CD1c-positive myeloid dendritic cell (primary cell): ENCODE results near the gene NAALADL1.

ENCODE experiments used
- DNase-seq: peaks from one replicate; pipeline ENCODE4 v3.0.0-alpha.2; 2016; ENCODE audit errors: extremely low spot score

NAALADL1 gene

GRCh38 chr11:65083134-65083833 lies 24.9 kb upstream of the NAALADL1 start:
- DNase-seq = no peak

GRCh38 chr11:65078786-65079342 lies 20.5 kb upstream of the NAALADL1 start:
- DNase-seq = no peak

- peak; percentile 71 for DNase-seq
Observed at GRCh38 chr11:65078151-65078550, 19.8 kb upstream of the NAALADL1 start.

- no peak for DNase-seq
Observed at GRCh38 chr11:65077451-65077850, 19.1 kb upstream of the NAALADL1 start.

- DNase-seq = no peak
Observed at GRCh38 chr11:65072631-65072966, 14.2 kb upstream of the NAALADL1 start.

- DNase-seq = no peak
Observed at GRCh38 chr11:65071907-65072630, 13.7 kb upstream of the NAALADL1 start.

- DNase-seq = peak; percentile 31
Observed at GRCh38 chr11:65069217-65069616, 10.9 kb upstream of the NAALADL1 start.

- DNase-seq = no peak
Observed at GRCh38 chr11:65067446-65067845, 9.1 kb upstream of the NAALADL1 start.

- no peak for DNase-seq
Observed at GRCh38 chr11:65066805-65067291, 8.5 kb upstream of the NAALADL1 start.

- no peak for DNase-seq
Observed at GRCh38 chr11:65066315-65066714, 8.0 kb upstream of the NAALADL1 start.

GRCh38 chr11:65065851-65066250 lies 7.5 kb upstream of the NAALADL1 start:
- no peak for DNase-seq

- DNase-seq = no peak
Observed at GRCh38 chr11:65064847-65065240, 6.5 kb upstream of the NAALADL1 start.

GRCh38 chr11:65063532-65063931 lies 5.2 kb upstream of the NAALADL1 start:
- DNase-seq = no peak

- DNase-seq = no peak
Observed at GRCh38 chr11:65060913-65061408, 2.6 kb upstream of the NAALADL1 start.

- DNase-seq = no peak
Observed at GRCh38 chr11:65059959-65060824, 1.8 kb upstream of the NAALADL1 start.

GRCh38 chr11:65059523-65059922 lies 1.2 kb upstream of the NAALADL1 start:
- no peak for DNase-seq

GRCh38 chr11:65058012-65058411 lies 341 bp downstream of the NAALADL1 start:
- no peak for DNase-seq

GRCh38 chr11:65057526-65057925 lies 827 bp downstream of the NAALADL1 start:
- DNase-seq = no peak

GRCh38 chr11:65056999-65057398 lies 1.4 kb downstream of the NAALADL1 start:
- DNase-seq = no peak

- DNase-seq = no peak
Observed at GRCh38 chr11:65055538-65055937, 2.8 kb downstream of the NAALADL1 start.

GRCh38 chr11:65053827-65054508 lies 4.4 kb downstream of the NAALADL1 start:
- DNase-seq = peak; percentile 20
